ENCODE results near the gene NFASC. TPM values are rescaled to one million over a fixed set of nuclear protein-coding genes. Genes with fewer than 3 reads are reported as not detected.

Gene NFASC
- total and polyA plus RNA-seq, 8 donors = 3.3 to 12.7 (median 6.7) TPM

DNA sequence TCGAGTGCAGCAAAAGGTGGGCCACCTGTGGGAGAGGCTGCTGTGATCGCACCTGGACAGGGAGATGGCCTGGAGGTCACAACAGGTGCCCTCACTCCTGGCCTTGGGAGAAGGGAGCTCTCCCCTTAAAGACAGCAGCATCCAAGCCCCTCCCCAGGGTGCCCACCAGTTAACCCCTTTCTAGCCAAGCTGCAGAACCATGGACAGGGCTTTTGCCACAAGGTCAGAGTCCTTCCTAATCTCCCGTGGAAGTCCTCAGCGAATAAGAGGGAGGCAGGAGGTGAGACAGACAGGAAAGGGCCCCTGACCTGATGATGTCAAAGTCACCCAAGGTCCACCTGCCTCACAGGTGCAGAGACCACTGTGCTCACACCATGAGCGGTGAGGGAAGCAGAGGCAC, 174.1 kb downstream of the NFASC start:
- Histone ChIP-seq H3K4me3 (no peak overlapping the region), H3K36me3 (no peaks in the 10 kb centered on the region), H3K27ac (no peak overlapping the region), H3K9me3 (no peaks in the 10 kb centered on the region), H3K4me1 (no peaks in the 10 kb centered on the region), H3K27me3 (no peaks in the 10 kb centered on the region)
- 23 to 25% methylated on average over 5 of the region's 5 CpGs for WGBS, 2 donors
- TF ChIP-seq, protein P1, sequence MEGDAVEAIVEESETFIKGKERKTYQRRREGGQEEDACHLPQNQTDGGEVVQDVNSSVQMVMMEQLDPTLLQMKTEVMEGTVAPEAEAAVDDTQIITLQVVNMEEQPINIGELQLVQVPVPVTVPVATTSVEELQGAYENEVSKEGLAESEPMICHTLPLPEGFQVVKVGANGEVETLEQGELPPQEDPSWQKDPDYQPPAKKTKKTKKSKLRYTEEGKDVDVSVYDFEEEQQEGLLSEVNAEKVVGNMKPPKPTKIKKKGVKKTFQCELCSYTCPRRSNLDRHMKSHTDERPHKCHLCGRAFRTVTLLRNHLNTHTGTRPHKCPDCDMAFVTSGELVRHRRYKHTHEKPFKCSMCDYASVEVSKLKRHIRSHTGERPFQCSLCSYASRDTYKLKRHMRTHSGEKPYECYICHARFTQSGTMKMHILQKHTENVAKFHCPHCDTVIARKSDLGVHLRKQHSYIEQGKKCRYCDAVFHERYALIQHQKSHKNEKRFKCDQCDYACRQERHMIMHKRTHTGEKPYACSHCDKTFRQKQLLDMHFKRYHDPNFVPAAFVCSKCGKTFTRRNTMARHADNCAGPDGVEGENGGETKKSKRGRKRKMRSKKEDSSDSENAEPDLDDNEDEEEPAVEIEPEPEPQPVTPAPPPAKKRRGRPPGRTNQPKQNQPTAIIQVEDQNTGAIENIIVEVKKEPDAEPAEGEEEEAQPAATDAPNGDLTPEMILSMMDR (IDR thresholded peaks at IDR 0.05) = no peak
- intact Hi-C loops (cut with DNase I) = no loop called here
- FAIRE-seq = no peak
- DNase-seq = peak in 1 of 6 donors; percentile 14
- ATAC-seq = no peak

DNA sequence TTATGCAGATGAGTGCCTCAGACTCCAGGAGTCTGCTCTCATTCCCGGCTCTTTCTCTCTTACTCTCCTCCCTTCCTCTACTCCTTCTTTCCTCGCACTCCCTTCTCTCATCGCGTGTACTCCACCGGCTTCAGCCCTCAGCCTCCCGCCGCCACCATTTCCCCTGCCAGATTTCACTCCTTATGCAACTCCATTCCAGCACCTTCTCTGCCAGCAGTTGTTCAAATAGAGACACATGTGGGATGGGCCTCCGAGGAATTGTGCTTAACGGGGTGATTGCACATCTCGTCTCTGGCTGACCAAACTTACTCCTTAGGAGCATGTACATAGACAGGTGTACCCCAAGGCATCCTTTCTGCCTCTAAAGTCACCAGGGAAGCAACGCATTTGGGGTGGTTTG, 174.5 kb downstream of the NFASC start:
- Histone ChIP-seq H3K4me1 (no peaks in the 10 kb centered on the region), H3K27ac (no peak overlapping the region), H3K4me3 (no peak overlapping the region), H3K9me3 (no peaks in the 10 kb centered on the region), H3K36me3 (no peaks in the 10 kb centered on the region), H3K27me3 (no peaks in the 10 kb centered on the region)
- intact Hi-C loops (cut with DNase I) = no loop called here
- 20 to 26% methylated on average over 11 of the region's 11 CpGs for WGBS, 2 donors
- no peak for FAIRE-seq
- DNase-seq = peak in 1 of 6 donors; percentile 9
- TF ChIP-seq, protein P1 (IDR thresholded peaks at IDR 0.05) = no peak
- no peak for ATAC-seq

DNA sequence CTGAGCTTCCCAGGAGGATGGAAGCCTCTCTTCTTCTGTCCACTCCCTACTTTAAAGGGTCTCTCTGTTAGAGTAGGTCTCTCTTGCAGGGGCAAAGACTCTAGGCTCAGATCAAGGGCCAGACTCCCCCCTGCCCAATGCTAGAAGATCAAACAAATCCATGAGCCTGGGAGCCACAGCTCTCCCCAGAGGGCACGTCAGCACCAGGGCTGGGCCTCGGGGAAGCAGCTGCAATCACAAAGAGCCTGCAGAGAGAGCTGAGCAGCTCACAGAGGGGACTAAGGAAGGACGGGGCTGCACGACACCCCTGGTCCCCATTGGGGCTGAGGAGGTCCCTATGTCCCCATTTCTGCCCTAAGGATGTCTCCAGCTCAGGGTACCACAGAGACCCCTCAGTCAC, 176.2 kb downstream of the NFASC start:
- H3K4me1 ChIP-seq = no peaks in the 10 kb centered on the region
- ATAC-seq (no peak), DNase-seq (no peak), FAIRE-seq (no peak)
- WGBS, 2 donors = 46% methylated on average over 4 of the region's 4 CpGs
- H3K4me3 ChIP-seq = no peak overlapping the region
- H3K36me3 ChIP-seq = no peaks in the 10 kb centered on the region
- intact Hi-C loops (cut with DNase I) = no loop called here
- no peak overlapping the region for H3K27ac ChIP-seq
- TF ChIP-seq, protein P1 (IDR thresholded peaks at IDR 0.05) = no peak
- no peaks in the 10 kb centered on the region for H3K9me3 ChIP-seq
- no peaks in the 10 kb centered on the region for H3K27me3 ChIP-seq

DNA sequence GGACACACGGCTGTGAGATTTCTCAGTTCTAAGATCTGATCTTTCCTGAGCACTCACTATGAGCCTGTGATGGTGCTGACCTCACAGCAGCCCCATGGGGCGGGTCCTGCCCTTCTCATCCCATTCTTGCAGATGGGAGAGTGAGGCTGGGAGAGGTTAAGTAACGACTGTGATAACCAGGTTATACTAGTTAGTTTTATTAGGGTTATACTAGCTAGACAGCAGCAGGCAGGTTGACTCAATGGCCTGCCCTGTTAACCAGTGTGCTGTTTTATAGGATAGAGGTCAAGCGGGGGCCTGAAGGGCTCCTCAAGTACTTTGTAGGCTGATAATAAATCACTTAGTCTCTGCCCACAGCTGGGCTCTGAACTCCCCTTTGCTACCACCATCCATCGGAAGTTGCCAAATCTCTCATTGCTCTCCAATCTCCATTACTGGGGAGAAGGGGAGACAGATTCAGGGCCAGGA, 177.1 kb downstream of the NFASC start:
- intact Hi-C loops (cut with DNase I) = no loop called here
- H3K4me1 ChIP-seq = no peaks in the 10 kb centered on the region
- DNase-seq (no peak), FAIRE-seq (no peak), ATAC-seq (no peak)
- no peaks in the 10 kb centered on the region for H3K9me3 ChIP-seq
- H3K4me3 ChIP-seq = no peak overlapping the region
- H3K36me3 ChIP-seq = no peaks in the 10 kb centered on the region
- TF ChIP-seq, protein P1 (IDR thresholded peaks at IDR 0.05) = no peak
- H3K27ac ChIP-seq = no peak overlapping the region
- no peaks in the 10 kb centered on the region for H3K27me3 ChIP-seq
- 66 to 70% methylated on average over 5 of the region's 5 CpGs for WGBS, 2 donors

DNA sequence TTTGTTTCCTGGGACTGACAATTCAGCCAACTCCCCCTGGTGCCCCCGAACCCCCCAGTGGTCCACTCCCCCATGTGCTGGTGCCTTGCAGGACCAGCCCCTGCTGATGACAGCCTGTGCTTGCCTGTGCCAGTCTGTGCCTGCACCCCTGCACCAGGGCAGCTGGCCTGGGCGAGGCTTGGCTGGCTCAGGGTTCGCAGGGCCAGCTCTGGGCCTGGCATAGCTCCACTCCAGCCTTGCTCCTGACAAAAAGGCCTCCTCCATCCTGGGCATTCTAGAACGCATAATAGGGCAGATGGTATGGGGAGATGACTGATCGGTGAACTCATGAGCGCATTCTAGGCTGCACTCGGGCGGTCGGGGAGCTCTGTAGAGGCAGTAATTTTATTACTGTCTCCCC, 177.7 kb downstream of the NFASC start:
- H3K36me3 ChIP-seq = no peaks in the 10 kb centered on the region
- intact Hi-C loops (cut with DNase I) = no loop called here
- no peaks in the 10 kb centered on the region for H3K9me3 ChIP-seq
- no peaks in the 10 kb centered on the region for H3K27me3 ChIP-seq
- TF ChIP-seq, protein P1 (IDR thresholded peaks at IDR 0.05) = no peak
- no peak overlapping the region for H3K27ac ChIP-seq
- WGBS, 2 donors = 77 to 80% methylated on average over 9 of the region's 9 CpGs
- H3K4me1 ChIP-seq = no peaks in the 10 kb centered on the region
- FAIRE-seq (no peak), ATAC-seq (no peak), DNase-seq (no peak)
- no peak overlapping the region for H3K4me3 ChIP-seq

All from pancreas (tissue), 10 donors.